Fibroblast of pulmonary artery (primary cell): ENCODE results near the gene TST.

Experiments used
- DNase-seq: peaks from one replicate; pipeline ENCODE4 v3.0.0-alpha.2; 2010; ENCODE audit warnings: low read depth
- H3K4me3 ChIP-seq: replicated peaks from 2 replicates; pipeline ENCODE4 v1.5.1; 2011; ENCODE audit warnings: low read depth, mild to moderate bottlenecking, control low read depth, low read length, moderate library complexity
- CTCF ChIP-seq: IDR thresholded peaks from 2 replicates; pipeline ENCODE4 v1.5.1; 2011; ENCODE audit warnings: mild to moderate bottlenecking, control low read depth, low read length, inconsistent platforms; ENCODE audit errors: missing control alignments

TST gene

DNA sequence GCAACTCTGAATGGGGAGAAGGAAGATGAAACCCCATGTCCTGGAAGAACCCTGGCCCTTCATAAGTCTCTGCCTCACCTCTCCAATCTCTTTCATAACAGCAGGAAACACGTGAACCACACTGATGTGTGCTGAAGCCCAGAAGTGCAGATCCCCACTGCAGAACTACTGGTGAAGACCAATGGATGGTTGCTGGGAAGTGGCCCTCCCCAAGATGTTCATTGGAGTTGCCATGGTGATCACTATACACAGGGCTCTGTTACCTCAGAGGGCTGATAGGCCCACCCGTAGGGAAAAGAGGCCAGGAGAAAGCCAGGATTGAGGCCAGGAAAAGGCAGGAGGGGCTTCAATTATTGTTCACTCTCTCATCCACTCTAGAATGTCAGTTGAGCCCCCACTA is 11.6 kb downstream of the TST start:
- H3K4me3 ChIP-seq = no peak overlapping the region
- DNase-seq = peak; percentile 35
- no peak for TF ChIP-seq CTCF

DNA sequence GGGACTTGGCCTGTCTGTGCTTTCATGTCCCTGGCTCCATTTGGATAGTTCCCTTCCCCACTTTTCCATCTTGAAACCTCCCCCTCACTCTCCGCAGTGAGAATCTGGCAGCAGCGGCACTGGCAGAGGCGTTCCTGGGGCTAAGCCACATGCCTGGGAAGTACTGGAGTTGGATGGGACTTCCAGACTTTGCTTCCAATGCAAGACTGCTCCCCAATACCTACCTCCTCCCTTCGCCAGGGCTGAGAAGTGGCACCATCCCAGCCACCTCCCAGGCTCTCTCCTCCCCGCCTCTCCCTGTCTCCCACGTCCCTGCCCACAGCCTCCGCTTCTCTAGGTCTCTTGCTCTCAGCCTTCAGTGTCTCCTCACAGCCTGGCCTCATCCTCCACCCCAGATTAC is 16.6 kb downstream of the TST start:
- no peak overlapping the region for H3K4me3 ChIP-seq
- no peak for DNase-seq
- no peak for TF ChIP-seq CTCF

DNA sequence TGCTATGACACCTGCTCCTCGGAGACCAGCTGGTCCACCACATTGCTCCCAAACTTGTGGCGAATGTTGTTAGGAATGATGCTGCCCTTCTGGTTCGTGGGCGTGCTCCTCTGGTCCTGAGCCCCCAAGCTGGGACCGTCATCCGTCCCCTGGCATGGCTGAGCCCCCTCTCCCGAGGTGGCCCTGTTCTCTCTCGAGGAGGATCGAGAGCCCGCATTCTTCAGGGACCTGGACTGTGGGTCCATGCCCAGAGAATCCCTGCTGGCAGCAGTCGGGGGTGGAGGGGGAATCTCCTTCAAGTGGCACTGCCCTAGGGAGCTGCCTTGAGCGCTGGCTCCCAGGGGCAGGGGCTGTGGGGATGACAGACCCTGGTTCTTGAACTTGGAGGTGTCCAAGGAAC is 17.4 kb downstream of the TST start:
- no peak for DNase-seq
- no peak overlapping the region for H3K4me3 ChIP-seq
- no peak for TF ChIP-seq CTCF

DNA sequence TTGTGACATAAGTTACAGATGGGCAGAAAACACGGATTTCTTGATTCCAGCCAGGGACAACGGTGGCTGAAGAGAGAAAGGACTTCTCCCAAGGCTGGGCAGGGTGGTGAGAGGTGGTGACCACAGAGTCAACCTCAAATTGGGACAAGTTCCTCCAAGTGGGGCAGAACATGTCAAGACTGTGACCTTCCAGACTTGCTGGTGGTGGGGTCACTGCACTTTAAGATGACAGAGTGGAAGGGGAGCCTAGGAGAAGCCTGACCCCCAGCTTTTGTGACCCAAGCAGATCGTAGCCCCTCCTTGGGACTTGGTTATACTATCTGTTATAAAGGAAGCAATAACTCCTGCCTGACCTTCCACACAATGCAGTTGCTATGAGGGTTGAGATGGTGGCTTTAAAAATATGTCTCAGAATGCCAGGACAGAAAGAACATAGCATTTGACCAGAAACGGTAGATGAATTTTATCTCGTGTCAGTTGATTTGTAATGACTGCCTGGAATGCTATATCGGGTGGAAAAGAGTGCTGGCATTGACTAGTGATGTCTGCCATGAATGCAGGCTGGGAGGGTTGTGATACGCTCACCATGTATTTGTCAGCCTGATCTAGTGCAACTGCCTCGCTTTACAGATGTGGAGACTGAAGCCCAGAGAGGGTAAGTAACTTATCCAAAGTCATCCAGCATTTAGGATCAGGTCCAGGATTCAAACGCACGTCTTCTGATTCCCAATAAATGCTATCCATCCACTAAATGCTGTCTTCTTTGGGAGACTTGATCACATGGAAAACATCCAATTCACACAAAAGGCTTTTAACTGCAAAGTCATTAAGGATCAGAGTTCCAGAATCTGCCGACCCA is 18.3 kb downstream of the TST start:
- no peak for TF ChIP-seq CTCF
- no peak for DNase-seq
- H3K4me3 ChIP-seq = no peak overlapping the region

DNA sequence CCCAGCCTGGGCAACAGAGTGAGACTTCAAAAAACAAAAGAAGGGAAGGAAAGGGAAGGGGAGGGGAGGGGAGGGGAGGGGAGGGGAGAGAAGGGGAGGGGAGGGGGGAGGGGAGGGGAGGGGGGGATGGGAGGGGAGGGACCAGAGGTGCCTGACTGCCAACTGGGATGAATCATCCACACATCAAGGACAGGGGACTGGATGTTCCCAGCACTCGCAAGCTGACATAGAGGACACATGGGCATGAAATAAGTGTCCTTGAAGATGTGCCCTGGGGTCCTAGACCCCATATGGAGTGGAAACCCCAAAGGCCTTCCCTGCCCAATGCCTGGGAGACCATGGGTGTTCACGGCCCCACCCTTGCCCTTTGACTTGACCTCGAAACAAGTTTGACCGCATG is 19.8 kb downstream of the TST start:
- no peak overlapping the region for H3K4me3 ChIP-seq
- DNase-seq = no peak
- TF ChIP-seq CTCF = no peak

- DNase-seq = no peak
- no peak overlapping the region for H3K4me3 ChIP-seq
- TF ChIP-seq CTCF = no peak
Observed at GRCh38 chr22:36998620-36999351, 20.5 kb downstream of the TST start.
